Smooth muscle cell (in vitro differentiated cells): ENCODE data around the gene SLC35A4. TPM values are rescaled to one million over a fixed set of nuclear protein-coding genes. Genes with fewer than 3 reads are reported as not detected.
"Not testable (repeated sequence)": the region's sequence is repeated elsewhere in the genome, so short reads cannot be mapped to it uniquely, and the experiment has no call there.

Source experiments
- DNase-seq: peaks from one replicate; lab custom pipeline; 2025; ENCODE audit not compliant: unreplicated experiment; lab: John Stamatoyannopoulos, UW
- H2AFZ ChIP-seq: fragments of 200-600 bp; sonication (generic); 2 replicates; pipeline ENCODE4 v1.6.0; 2016; ENCODE audit warnings: antibody characterized with exemption, low read depth, mild to moderate bottlenecking
- H3F3A ChIP-seq: fragments of 200-600 bp; sonication (generic); 2 replicates; pipeline ENCODE4 v1.6.0; 2017; ENCODE audit warnings: antibody characterized with exemption, low read depth
- H3K27ac ChIP-seq: fragments of 200-600 bp; sonication (generic); 2 replicates; pipeline ENCODE4 v1.5.1; 2016; ENCODE audit warnings: low read depth, mild to moderate bottlenecking
- H3K27me3 ChIP-seq: fragments of 200-600 bp; sonication (generic); 2 replicates; pipeline ENCODE4 v1.6.1; 2016; ENCODE audit warnings: low read depth, mild to moderate bottlenecking
- H3K36me3 ChIP-seq: fragments of 200-600 bp; sonication (generic); 2 replicates; pipeline ENCODE4 v1.5.1; 2016; ENCODE audit warnings: low read depth
- H3K4me1 ChIP-seq: fragments of 200-600 bp; sonication (generic); 2 replicates; pipeline ENCODE4 v1.5.1; 2016; ENCODE audit warnings: low read depth
- H3K4me2 ChIP-seq: fragments of 200-600 bp; sonication (generic); 2 replicates; pipeline ENCODE4 v1.6.0; 2016; ENCODE audit warnings: mild to moderate bottlenecking
- H3K4me3 ChIP-seq: fragments of 200-600 bp; sonication (generic); 2 replicates; pipeline ENCODE4 v1.5.1; 2016; ENCODE audit warnings: mild to moderate bottlenecking
- H3K79me2 ChIP-seq: fragments of 200-600 bp; sonication (generic); 2 replicates; pipeline ENCODE4 v1.6.0; 2016; ENCODE audit warnings: low read depth, mild to moderate bottlenecking
- H3K9ac ChIP-seq: fragments of 200-600 bp; sonication (generic); 2 replicates; pipeline ENCODE4 v1.6.0; 2016; ENCODE audit warnings: low read depth
- H3K9me3 ChIP-seq: fragments of 200-600 bp; sonication (generic); replicated peaks from 2 replicates; pipeline ENCODE4 v1.5.1; 2016; ENCODE audit warnings: low read depth
- H4K20me1 ChIP-seq: fragments of 200-600 bp; sonication (generic); 2 replicates; pipeline ENCODE4 v1.6.0; 2016; ENCODE audit warnings: low read depth
- CTCF ChIP-seq: fragments of 200-600 bp; sonication (generic); IDR thresholded peaks from 2 replicates; pipeline ENCODE4 v1.5.1; 2017; ENCODE audit warnings: borderline replicate concordance, mild to moderate bottlenecking, antibody characterized with exemption; ENCODE audit not compliant: insufficient read depth, poor library complexity, severe bottlenecking
- WGBS: methylation state at CpG from one replicate; pipeline ENCODE4 v1.1.7; 2016; ENCODE audit warnings: low lambda C conversion rate; 5-methylcytosine and 5-hydroxymethylcytosine counted together
- polyA plus RNA-seq: library from polyadenylated mRNA; unstranded; fragments of >200 nt; fragmentation: Nextera tagmentation; extraction: Ambion mirVana; gene quantifications from 2 replicates; pipeline ENCODE4 v1.2.1, GENCODE V29; 2016
- total RNA-seq: library from RNA; depleted of rRNA; stranded (reverse); fragments of >200 nt; gene quantifications from 2 replicates; pipeline ENCODE4 v1.2.3, GENCODE V29; 2014

The SLC35A4 gene
- total and polyA plus RNA-seq, 2 experiments from 2014 or later, result 42.7 to 82.9 TPM

GRCh38 chr5:140588311-140589070 lies 23.9 kb downstream of the SLC35A4 start:
- Histone ChIP-seq H3K27me3 (no peaks in the 10 kb centered on the region), H3K4me3 (no peak overlapping the region), H3K27ac (peak overlapping the region; percentile 54), H3K36me3 (no peaks in the 10 kb centered on the region), H3K9me3 (no peaks in the 10 kb centered on the region), H3F3A (peaks cover 5% of the 10 kb centered on the region), H3K4me1 (peaks cover 2% of the 10 kb centered on the region), H3K4me2 (peak overlapping the region; percentile 12), H2AFZ (no peak overlapping the region), H3K79me2 (no peaks in the 10 kb centered on the region), H3K9ac (peak overlapping the region; percentile 14), H4K20me1 (no peaks in the 10 kb centered on the region)
- no peak for DNase-seq
- TF ChIP-seq CTCF, result no peak
- WGBS, result 69% methylated on average over 5 of the region's 5 CpGs

GRCh38 chr5:140590861-140591260 lies 26.2 kb downstream of the SLC35A4 start:
- no peak for TF ChIP-seq CTCF
- no peaks in the 10 kb centered on the region for H3K27me3 ChIP-seq
- H2AFZ ChIP-seq, result no peak overlapping the region
- no peak overlapping the region for H3K4me3 ChIP-seq
- DNase-seq, result no peak
- H3F3A ChIP-seq, result peaks cover 5% of the 10 kb centered on the region
- H3K4me2 ChIP-seq, result no peak overlapping the region
- H3K36me3 ChIP-seq, result no peaks in the 10 kb centered on the region
- H3K4me1 ChIP-seq, result peaks cover 2% of the 10 kb centered on the region
- H3K27ac ChIP-seq, result no peak overlapping the region
- no peaks in the 10 kb centered on the region for H3K9me3 ChIP-seq
- WGBS, result 92% methylated on average over 7 of the region's 7 CpGs
- H3K9ac ChIP-seq, result no peak overlapping the region
- H4K20me1 ChIP-seq, result no peaks in the 10 kb centered on the region
- H3K79me2 ChIP-seq, result no peaks in the 10 kb centered on the region

GRCh38 chr5:140591747-140592372 lies 27.2 kb downstream of the SLC35A4 start:
- no peak for DNase-seq
- H3F3A ChIP-seq, result peaks cover 5% of the 10 kb centered on the region
- peaks cover 2% of the 10 kb centered on the region for H3K4me1 ChIP-seq
- H3K27ac ChIP-seq, result no peak overlapping the region
- no peak overlapping the region for H2AFZ ChIP-seq
- H3K79me2 ChIP-seq, result no peaks in the 10 kb centered on the region
- no peaks in the 10 kb centered on the region for H4K20me1 ChIP-seq
- no peak overlapping the region for H3K4me3 ChIP-seq
- no peak for TF ChIP-seq CTCF
- H3K27me3 ChIP-seq, result no peaks in the 10 kb centered on the region
- no peak overlapping the region for H3K9ac ChIP-seq
- no peaks in the 10 kb centered on the region for H3K9me3 ChIP-seq
- 71% methylated on average over 5 of the region's 5 CpGs for WGBS
- no peaks in the 10 kb centered on the region for H3K36me3 ChIP-seq
- no peak overlapping the region for H3K4me2 ChIP-seq

GRCh38 chr5:140593070-140593469 lies 28.4 kb downstream of the SLC35A4 start:
- H3K9me3 ChIP-seq, H2AFZ ChIP-seq, H4K20me1 ChIP-seq, H3K4me2 ChIP-seq, H3K4me1 ChIP-seq, H3K27ac ChIP-seq, H3K9ac ChIP-seq, H3K4me3 ChIP-seq, H3K36me3 ChIP-seq, H3F3A ChIP-seq, H3K79me2 ChIP-seq, DNase-seq, H3K27me3 ChIP-seq: not testable (repeated sequence)
- 54% methylated on average over 13 of the region's 14 CpGs for WGBS
